ENCODE data around the gene HUNK.
"Not testable (repeated sequence)": the region's sequence is repeated elsewhere in the genome, so short reads cannot be mapped to it uniquely, and the experiment has no call there.

The HUNK gene

DNA sequence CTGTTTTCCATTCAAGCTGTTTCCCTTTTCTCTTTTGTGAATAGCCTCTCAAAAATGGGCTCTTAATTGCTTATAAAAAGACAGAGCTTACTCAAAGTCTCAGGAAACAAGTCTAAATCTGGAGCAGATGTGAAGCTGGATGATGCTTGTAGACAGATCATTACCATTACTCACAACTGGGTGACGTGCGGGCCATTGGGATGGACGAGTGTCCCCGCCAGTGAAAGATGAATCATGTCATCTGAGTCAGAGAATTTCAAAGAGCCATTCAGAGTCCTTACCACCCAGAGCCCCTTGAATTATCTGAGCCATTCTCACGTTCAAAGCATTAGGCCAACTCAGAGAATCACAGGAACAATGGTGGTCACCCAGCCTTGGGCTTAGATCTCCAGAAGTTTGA, 134.6 kb downstream of the HUNK start:
- no peak for FAIRE-seq

DNA sequence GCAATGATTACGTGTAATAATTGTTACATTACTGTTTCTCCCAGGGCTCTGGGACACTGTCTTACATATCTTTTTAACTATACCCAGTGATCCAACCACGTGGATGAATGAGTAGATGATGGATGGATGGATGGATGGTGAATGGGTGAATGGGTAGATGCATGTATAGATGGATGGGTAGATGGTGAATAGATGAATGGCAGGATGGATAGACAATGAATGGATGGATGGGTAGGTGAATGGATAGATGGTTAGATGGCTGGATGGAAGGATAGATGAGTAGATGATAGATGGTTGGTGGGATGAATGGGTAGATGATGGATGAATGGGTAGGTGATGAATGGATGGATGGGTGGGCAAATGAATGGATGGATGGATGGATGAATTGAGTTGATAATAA, 135.9 kb downstream of the HUNK start:
- FAIRE-seq, result no peak

DNA sequence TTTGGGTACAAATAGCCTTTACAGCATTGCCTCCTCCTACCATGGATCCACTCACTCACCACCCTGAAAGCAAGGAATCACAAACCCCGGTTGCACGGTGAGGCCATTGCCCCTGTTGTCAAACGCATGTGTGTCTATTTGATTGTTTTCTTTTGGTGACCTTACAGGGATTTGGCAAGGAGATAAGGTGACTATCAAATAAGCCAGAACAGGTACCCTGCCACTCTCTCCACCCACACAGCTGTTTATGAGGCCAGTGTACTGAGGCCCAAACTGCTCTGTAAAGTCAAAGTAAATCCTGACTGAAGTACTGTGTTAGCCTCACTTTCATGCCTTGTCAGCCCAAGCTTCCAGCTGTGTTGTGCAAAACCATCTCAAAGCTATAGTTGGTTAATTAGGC, 136.4 kb downstream of the HUNK start:
- FAIRE-seq, result no peak

DNA sequence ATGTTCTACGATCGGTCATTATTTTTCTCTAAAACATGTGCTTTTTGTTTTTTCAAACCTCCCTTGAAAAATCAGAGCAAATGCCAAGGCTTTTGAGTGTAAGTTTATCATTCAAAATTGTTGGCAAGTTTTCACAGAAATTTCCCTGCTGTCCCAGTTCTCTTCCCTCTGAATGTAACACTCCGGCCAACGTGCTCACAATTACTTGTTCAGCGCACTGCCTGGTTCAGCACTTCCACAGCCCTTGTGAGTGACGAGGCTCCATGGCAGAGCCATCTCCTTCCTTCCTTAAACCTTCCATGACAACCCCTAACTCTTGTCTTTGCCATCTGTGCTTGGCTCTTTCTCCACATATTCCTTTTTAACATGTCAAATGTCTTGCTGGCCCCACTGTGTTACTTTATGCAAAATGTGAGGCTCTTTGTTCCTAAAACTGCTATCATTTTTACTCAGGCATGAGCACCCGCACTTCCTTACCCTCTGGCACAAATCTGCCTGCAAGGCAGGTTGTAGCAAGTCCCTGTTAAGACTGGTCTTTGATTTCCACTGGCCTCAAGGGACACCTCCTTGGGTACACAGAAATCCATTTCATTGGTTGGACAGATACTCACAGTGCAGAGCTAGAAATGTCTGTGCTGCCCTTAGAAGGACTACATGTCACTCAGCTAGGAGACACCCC, 142.8 kb downstream of the HUNK start:
- no peak for FAIRE-seq

DNA sequence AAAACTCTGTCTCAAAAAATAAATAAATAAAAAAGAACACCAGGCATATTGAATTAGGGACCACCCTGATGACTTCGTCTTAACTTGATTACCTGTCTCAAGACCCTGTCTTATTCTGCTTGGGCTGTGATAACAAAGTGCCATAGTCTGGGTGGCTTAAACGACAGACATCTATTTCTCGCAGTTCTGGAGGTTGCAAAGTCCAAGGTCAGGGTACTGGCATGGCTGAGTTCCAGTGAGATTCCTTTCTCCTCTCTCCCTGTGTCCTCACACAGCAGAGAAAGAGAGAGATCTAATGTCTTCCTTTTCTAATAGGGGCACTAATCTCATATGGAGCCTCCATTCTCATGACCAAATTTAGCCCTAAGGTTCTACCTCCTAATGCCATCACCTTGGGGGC, 145.6 kb downstream of the HUNK start:
- FAIRE-seq, result no peak

DNA sequence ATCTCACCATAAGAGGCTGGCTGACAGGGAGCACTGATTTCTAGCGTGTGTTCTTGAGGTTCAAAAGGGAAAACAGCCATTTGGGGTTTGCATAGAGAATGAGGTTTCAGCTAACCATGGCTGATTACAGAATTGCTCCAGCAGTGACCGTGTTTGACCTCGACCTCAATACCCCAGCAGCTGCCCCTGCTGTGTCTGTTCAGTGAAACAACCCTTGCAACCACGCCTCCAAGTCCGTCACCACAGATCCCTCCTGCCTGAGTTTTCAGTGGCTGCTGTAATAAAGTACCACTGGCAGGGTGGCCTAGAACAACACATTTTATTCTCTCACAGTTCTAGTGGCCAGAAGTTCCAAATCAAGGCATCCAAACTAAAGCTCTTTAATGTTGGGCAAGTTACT, 147.7 kb downstream of the HUNK start:
- no peak for FAIRE-seq

DNA sequence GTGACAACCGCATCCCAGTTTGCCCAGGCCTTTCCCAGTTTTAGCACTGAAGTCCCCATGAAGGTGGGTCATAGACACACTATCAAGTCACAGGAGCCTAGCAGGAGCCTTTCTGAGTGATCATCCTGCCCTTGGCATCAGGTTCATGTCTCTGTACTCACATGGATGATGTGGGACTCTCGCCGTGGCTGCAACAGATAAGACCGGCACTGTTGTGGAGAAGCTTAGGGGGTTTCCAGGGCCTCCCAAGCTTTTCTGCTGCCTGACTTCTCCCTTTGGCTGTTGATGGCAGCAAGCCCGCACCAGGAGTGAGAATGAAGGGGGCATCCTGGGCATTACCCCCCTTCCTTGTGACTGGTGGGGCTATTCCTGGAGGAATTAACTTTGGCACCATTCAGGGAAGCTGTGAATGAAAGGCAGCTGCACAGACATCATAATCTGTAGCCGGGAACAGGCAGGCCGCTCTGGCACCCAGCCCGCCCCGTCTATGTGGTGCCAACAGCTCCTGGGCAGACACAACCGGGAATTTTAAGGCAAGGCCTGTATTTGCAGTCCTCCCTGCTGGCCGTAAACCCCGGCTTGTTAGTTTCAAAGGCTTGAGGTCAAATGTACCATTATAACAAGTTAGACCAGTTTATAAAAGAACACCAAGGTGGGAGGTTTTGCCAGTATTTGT, 148.6 kb downstream of the HUNK start:
- no peak for FAIRE-seq

DNA sequence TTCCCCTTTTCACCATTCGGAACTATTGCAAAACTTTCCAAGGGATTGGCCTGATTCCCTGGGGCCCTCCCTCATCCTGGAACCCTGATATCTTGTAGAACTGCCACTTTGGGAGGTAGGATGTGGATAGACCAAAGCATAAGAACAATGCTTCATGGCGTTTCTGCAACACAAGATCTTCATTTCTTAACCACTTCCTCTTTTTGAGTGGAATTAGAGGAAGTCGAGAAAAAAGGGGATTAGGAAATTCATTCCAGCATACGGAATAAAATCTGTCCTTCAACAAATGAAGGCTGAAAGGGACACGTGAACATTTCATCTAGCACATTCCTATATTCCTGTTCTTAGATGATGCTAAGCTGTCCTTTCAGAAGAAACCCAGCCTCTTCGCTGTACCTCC, 149.3 kb downstream of the HUNK start:
- FAIRE-seq, result no peak

DNA sequence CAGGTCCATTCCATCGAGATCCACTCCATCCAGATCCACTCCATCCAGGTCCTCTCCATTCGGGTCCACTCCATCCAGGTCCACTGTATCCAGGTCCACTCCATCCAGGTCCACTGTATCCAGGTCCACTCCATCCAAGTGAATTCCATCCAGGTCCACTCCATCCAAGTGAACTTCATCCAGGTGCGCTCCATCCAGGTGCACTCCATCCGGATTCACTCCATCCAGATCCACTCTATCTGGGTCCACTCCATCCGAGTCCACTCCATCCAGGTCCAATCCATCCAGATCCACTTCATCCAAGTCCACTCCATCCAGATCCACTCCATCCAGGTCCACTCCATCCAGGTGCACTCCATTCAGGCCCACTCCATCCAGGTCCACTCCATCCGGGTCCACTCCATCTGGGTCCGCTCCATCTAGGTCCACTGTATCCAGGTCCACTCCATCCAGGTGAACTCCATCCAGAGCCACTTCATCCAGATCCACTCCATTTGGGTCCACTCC, 157.4 kb downstream of the HUNK start:
- FAIRE-seq, result no peak

DNA sequence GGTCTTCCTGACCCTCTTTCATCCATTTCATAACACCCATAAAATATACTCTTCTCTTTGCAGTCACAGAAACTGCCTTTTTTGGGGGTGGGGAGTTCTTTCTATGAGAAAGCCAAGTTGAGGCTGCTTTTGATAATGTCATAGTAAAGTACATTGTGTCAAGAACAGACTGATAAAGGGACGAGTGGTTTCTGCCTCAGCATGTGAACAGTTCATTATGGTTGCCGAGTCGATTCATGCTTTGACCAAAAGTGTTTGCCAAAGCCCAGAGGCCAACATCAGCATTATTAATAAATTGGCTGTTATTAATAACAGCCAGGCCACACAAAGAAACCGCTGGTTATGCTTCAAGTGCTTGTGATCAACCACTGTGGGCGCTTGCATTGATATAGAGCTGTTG, 162.0 kb downstream of the HUNK start:
- FAIRE-seq, result no peak

DNA sequence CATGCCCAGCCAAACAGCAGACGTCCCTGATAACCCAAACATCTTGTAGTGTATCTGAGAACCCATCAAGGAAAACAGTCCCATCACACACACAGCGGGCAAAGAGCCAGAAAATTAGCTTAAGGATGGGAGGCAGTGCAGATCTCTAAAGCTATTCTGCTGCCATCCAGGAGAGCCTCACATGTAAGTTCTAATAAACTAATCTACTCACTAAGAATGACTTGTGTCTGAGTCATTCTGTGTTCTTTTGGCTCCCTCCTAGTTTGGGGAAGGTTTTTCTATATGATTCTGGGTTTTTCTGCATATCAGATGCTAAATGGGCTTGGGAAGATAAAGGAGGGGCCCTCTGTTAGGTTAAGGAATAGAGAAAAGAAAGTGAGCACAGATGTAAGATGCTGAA, 162.8 kb downstream of the HUNK start:
- FAIRE-seq, result no peak

DNA sequence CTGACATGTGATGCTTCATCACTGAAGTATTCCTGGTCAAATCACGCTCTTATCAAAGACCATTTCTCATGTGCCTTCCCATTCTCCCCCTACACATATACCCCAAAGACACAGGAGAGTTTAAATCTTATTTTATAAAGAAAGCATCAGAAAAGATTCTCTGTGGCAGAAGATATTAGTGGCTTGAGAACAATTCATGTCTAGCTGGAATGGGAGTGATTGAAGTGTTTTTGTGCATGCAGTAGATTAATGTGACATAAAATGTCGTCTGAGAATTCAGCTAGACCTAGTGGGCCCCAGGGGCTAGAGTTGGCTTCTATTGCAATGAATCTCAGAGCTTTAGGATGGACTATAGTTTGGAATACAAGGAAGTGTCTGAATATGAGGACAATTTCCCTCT, 163.9 kb downstream of the HUNK start:
- no peak for FAIRE-seq

DNA sequence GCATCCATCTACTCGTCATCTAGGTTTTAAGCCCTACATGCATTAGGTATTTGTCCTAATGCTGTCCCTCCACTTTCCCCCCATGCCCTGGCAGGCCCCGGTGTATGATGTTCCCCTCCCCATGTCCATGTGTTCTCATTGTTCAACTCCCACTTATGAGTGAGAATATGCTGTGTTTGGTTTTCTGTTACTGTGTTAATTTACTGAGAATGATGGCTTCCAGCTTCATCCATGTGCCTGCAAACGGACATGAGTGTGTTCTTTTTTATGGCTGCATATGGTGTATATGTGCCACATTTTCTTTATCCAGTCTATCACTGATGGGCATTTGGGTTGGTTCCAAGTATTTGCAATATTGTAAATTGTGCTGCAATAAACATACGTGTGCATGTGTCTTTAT, 165.9 kb downstream of the HUNK start:
- not testable (repeated sequence) for FAIRE-seq

DNA sequence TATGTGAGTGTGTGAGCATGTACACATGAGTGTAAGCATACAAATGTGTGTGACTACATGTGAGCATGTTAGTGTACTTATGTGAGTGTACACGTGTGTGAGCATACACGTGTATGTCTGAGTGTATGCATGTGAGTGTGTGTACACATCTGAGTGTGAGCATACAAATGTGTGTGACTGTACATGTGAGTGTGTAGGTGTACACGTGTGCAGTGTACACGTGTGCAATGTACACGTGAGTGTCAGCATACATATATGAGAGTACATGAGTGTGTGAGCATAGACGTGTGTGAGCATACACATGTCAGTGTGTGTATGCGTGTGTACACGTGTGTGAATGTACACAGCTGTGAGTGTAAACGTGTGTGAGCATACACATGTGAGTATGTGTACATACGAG, 170.6 kb downstream of the HUNK start:
- no peak for FAIRE-seq

DNA sequence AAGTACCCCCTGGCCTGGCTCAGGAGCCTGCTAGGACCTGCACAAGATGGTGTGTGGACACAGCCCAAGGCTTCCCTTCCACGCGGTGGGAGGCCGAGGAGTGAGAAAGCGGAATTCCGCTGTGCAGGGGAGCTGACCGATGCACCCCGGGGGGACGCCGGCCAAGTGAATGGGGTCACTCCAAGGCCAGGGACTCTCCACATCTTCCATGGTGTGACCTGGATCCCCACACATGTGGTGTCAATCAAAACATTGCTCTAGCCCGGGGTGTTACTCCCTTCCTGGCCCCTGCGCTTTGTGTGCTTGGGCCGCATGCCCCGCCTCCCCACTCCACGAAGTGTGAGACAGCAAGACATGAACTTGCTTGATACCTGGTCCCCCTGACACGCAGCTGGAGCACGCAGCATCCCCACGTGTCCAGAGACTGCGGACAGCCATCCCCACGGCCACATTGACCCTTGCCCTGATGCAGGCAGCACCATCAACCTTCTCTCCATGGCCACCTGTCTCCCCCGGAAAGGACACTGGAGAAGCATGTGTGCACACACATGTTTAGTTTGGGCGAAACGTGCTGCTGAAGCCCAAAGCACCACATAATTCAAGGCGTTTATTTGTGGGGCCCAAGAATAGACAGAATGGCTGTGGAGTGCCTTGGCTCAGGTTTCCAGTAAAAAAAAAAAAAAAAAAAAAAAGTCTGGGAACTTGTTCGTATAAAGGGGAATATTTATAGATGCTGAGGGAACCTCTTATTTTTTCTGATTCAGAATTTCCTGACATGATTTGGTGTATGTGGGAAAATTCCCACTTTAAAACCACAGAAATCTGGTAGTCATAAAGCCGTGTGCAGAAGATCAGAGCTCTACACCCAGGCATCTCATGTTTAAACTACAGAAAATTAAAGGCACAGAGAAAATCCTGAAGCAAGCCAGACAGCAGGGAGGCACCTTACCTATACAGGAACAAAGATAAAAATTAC, 171.7 kb downstream of the HUNK start:
- no peak for FAIRE-seq

DNA sequence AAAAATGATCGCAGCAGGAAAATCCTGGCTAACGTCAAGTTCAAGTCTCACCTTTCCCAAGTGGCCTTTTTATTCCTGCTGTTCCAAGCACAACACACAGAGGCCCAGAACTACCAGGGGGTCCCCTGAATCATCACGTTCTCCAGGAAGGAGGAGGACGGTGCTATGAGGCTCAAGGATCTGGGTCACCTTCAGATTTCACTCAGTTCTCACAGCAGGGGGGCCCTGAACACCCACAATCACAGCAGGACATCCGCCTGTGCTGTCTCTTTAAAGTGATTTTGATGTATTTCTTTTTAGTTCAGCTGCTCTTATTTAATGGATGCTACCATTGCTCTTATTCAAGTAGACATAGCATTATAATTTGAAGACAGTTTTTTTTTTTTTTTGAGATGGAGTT, 173.4 kb downstream of the HUNK start:
- FAIRE-seq, result no peak

DNA sequence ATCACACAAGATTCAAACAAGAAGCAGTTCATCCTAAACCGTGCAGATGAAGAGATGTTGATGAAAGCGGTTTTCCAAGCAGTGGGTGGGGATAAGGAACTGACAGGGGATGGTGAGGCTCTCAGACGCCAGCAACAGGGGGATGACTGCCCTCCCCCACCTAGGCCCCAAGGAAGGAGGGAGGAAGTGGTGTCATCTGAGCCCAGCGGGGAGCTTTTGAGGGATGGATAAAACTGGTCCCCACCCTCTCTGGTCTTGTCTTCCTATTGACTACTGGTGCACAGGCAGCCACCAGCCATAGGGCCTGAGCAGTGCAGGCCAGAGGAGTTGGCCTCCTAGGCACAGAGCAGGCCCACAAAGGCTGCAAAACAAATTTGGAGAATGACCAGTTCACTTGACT, 175.5 kb downstream of the HUNK start:
- no peak for FAIRE-seq
